ENCODE data around the gene F2R.

DNA sequence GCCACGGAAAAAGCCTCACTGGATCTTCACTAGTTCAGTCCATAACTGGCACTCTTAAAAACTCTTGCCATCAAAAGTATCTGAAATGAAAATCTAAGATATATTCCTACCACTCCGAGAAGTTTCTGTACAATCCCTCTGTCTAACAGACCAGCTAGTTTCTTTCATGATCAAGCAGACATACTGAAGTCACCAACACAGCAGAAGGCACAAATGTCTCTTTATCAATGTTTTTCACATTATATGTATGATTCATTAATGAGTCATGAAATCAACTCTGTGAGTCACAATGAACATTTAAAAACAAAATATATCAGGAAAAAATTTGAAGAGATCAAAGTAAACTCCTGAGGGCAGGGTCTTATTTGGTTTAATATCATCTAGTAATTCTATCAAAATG, 50.8 kb downstream of the F2R start:
- TF ChIP-seq POLR2A (IDR thresholded peaks at IDR 0.05) = no peak
- TF ChIP-seq, protein P1, sequence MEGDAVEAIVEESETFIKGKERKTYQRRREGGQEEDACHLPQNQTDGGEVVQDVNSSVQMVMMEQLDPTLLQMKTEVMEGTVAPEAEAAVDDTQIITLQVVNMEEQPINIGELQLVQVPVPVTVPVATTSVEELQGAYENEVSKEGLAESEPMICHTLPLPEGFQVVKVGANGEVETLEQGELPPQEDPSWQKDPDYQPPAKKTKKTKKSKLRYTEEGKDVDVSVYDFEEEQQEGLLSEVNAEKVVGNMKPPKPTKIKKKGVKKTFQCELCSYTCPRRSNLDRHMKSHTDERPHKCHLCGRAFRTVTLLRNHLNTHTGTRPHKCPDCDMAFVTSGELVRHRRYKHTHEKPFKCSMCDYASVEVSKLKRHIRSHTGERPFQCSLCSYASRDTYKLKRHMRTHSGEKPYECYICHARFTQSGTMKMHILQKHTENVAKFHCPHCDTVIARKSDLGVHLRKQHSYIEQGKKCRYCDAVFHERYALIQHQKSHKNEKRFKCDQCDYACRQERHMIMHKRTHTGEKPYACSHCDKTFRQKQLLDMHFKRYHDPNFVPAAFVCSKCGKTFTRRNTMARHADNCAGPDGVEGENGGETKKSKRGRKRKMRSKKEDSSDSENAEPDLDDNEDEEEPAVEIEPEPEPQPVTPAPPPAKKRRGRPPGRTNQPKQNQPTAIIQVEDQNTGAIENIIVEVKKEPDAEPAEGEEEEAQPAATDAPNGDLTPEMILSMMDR (IDR thresholded peaks at IDR 0.05) = no peak
